ENCODE results near the gene ERGIC1.
"Not testable (repeated sequence)": the region's sequence is repeated elsewhere in the genome, so short reads cannot be mapped to it uniquely, and the experiment has no call there.

The ERGIC1 gene

DNA sequence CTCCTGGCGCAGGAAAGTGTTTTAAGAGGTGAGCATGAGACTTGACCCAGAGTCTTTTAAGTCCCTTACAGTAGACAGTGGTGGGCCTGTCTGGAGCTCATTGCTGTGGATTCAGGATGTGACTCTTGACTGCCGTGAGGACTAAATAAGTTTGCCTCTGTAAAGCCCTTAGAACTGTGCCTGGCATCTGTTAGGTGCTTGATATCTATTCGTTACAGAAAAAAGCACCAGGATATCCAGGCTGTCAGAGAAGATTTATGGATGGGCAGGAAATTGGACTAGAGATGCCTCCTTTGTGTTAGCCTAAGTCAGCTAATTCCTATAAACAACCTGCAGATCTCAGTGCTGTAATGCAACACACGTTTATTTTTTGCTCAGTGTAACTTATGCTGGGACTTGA is 12.6 kb downstream of the ERGIC1 start:
- Histone ChIP-seq H3K27me3 (replicated peaks; ENCODE audit: insufficient read depth, low read length) (no peaks in the 10 kb centered on the region), H3F3A (ENCODE audit: insufficient read depth, low read length) (no peaks in the 10 kb centered on the region), H2AFZ (ENCODE audit: low read length) (no peak overlapping the region), H3K9me2 (replicated peaks; ENCODE audit: insufficient read depth, low read length) (no peaks in the 10 kb centered on the region), H3K9ac (ENCODE audit: low read length) (no peak overlapping the region), H4K20me1 (ENCODE audit: insufficient read depth, low read length) (peaks cover 76% of the 10 kb centered on the region), H3K4me1 (ENCODE audit: low read length) (no peaks in the 10 kb centered on the region), H3K79me2 (ENCODE audit: low read length) (peaks cover 100% of the 10 kb centered on the region), H3K4me3 (ENCODE audit: low read length) (no peak overlapping the region), H3K36me3 (replicated peaks; ENCODE audit: insufficient read depth, low read length) (no peaks in the 10 kb centered on the region), H3K9me3 (replicated peaks; ENCODE audit: insufficient read depth, low read length) (no peaks in the 10 kb centered on the region), H3K4me2 (ENCODE audit: low read depth, low read length) (no peak overlapping the region), H3K27ac (ENCODE audit: low read length) (no peak overlapping the region)
- TF ChIP-seq EZH2 (optimal IDR thresholded peaks at IDR 0.05; ENCODE audit: low read depth, low read length) (no peak), EZH2phosphoT487 (IDR thresholded peaks at IDR 0.05; ENCODE audit: low read length) (no peak)
- TF ChIP-seq, protein P1, sequence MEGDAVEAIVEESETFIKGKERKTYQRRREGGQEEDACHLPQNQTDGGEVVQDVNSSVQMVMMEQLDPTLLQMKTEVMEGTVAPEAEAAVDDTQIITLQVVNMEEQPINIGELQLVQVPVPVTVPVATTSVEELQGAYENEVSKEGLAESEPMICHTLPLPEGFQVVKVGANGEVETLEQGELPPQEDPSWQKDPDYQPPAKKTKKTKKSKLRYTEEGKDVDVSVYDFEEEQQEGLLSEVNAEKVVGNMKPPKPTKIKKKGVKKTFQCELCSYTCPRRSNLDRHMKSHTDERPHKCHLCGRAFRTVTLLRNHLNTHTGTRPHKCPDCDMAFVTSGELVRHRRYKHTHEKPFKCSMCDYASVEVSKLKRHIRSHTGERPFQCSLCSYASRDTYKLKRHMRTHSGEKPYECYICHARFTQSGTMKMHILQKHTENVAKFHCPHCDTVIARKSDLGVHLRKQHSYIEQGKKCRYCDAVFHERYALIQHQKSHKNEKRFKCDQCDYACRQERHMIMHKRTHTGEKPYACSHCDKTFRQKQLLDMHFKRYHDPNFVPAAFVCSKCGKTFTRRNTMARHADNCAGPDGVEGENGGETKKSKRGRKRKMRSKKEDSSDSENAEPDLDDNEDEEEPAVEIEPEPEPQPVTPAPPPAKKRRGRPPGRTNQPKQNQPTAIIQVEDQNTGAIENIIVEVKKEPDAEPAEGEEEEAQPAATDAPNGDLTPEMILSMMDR (IDR thresholded peaks at IDR 0.05; ENCODE audit: low read length) = no peak
- no peak for DNase-seq

DNA sequence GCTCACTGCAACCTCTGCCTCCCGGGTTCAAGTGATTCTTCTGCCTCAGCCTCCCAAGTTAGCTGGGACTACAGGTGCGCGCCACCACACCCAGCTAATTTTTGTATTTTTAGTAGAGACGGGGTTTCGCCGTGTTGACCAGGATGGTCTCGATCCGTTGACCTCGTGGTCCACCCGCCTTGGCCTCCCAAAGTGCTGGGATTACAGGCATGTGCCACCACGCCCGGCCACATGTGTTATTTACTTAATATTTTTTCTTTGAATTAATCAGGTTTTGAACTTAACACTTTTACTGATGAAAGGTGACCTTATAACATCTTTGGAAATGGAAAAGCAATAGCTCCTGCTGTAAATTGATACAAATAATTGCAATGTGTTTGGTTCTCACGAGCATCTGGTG is 13.5 kb downstream of the ERGIC1 start:
- peaks cover 100% of the 10 kb centered on the region for H3K79me2 ChIP-seq (ENCODE audit: low read length)
- H2AFZ ChIP-seq (ENCODE audit: low read length); H3K27me3 ChIP-seq (replicated peaks; ENCODE audit: insufficient read depth, low read length); H3K4me3 ChIP-seq (ENCODE audit: low read length); H3K4me2 ChIP-seq (ENCODE audit: low read depth, low read length); DNase-seq; H3K27ac ChIP-seq (ENCODE audit: low read length); H3K4me1 ChIP-seq (ENCODE audit: low read length); H3K36me3 ChIP-seq (replicated peaks; ENCODE audit: insufficient read depth, low read length); H3K9ac ChIP-seq (ENCODE audit: low read length); H3F3A ChIP-seq (ENCODE audit: insufficient read depth, low read length); H3K9me3 ChIP-seq (replicated peaks; ENCODE audit: insufficient read depth, low read length); H3K9me2 ChIP-seq (replicated peaks; ENCODE audit: insufficient read depth, low read length): not testable (repeated sequence)
- H4K20me1 ChIP-seq (ENCODE audit: insufficient read depth, low read length) = peaks cover 78% of the 10 kb centered on the region

DNA sequence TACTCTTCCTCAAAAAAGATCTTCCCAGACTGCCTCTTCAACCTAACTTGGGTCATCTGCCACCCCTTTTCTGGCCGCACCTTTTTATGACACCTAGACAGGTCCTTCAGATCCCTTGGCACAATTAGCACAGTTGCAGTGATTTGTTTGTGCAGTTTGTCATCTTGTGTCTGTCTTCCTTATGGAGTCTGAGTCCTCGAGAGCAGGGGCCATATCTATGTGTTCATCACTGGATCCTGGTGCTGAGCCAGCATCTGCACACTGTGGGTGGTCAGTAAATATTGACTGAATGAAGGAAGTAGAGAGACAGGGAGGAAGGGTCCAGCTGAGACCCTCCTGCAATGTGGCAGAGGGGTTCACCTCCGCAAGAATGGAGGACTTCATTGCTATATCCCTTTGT is 14.4 kb downstream of the ERGIC1 start:
- no peaks in the 10 kb centered on the region for H3K9me3 ChIP-seq (replicated peaks; ENCODE audit: insufficient read depth, low read length)
- H3K36me3 ChIP-seq (replicated peaks; ENCODE audit: insufficient read depth, low read length) = no peaks in the 10 kb centered on the region
- H3F3A ChIP-seq (ENCODE audit: insufficient read depth, low read length) = no peaks in the 10 kb centered on the region
- H2AFZ ChIP-seq (ENCODE audit: low read length) = no peak overlapping the region
- H3K9ac ChIP-seq (ENCODE audit: low read length) = no peak overlapping the region
- H3K79me2 ChIP-seq (ENCODE audit: low read length) = peaks cover 100% of the 10 kb centered on the region
- H3K9me2 ChIP-seq (replicated peaks; ENCODE audit: insufficient read depth, low read length) = no peaks in the 10 kb centered on the region
- no peak overlapping the region for H3K27ac ChIP-seq (ENCODE audit: low read length)
- peaks cover 82% of the 10 kb centered on the region for H4K20me1 ChIP-seq (ENCODE audit: insufficient read depth, low read length)
- no peaks in the 10 kb centered on the region for H3K4me1 ChIP-seq (ENCODE audit: low read length)
- no peak for DNase-seq
- no peak overlapping the region for H3K4me3 ChIP-seq (ENCODE audit: low read length)
- H3K4me2 ChIP-seq (ENCODE audit: low read depth, low read length) = no peak overlapping the region
- no peaks in the 10 kb centered on the region for H3K27me3 ChIP-seq (replicated peaks; ENCODE audit: insufficient read depth, low read length)
- TF ChIP-seq EZH2phosphoT487 (IDR thresholded peaks at IDR 0.05; ENCODE audit: low read length) = no peak
- TF ChIP-seq EZH2 (optimal IDR thresholded peaks at IDR 0.05; ENCODE audit: low read depth, low read length) = no peak
- TF ChIP-seq, protein P1 (IDR thresholded peaks at IDR 0.05; ENCODE audit: low read length) = no peak

DNA sequence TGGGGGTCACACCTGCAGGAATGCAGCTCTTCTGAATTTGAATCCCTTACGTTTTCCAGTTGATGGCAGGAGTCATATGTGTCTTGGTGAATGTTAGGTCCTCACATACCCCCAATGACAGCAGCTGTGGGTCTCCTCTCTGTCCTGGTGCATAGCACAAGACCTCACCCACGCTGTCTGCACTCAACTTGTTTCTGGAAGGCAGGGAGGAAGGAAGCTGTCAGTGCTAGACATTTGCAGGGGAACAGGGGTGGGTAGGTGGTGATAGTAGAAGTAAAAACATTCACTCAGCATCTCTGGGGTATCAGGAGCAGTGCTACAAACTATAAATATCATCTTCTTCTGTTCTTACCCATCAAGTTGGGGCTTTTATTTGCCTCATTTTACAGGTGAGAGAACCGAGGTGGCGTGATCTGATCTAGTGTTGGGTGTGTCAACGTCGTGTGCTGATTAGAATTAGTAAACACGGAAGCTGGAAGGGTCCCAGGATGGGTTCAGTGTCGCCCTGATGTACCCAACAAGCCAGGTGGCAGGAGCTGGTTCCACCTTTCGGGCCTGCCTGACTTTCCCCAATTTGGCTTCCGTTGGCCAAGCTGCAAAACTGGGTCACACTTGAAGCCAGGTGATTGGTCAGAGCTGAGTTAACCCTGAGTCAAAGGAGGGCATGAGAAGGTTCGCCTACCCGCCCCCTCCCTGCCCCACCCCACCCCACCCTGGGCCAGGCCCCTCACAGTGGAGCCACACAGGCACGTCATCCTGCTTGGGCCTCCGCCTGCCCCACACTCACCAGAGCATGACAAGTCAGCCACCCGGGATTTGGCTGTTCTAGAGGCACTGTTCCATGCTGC is 15.8 kb downstream of the ERGIC1 start:
- Histone ChIP-seq H3F3A (ENCODE audit: insufficient read depth, low read length) (no peaks in the 10 kb centered on the region), H3K9ac (ENCODE audit: low read length) (no peak overlapping the region), H3K36me3 (replicated peaks; ENCODE audit: insufficient read depth, low read length) (no peaks in the 10 kb centered on the region; the same call in 1 of the 2 replicates), H3K4me3 (ENCODE audit: low read length) (no peak overlapping the region), H3K9me3 (replicated peaks; ENCODE audit: insufficient read depth, low read length) (no peaks in the 10 kb centered on the region), H3K79me2 (ENCODE audit: low read length) (peaks cover 100% of the 10 kb centered on the region), H3K27me3 (replicated peaks; ENCODE audit: insufficient read depth, low read length) (no peaks in the 10 kb centered on the region), H3K27ac (ENCODE audit: low read length) (no peak overlapping the region), H3K4me1 (ENCODE audit: low read length) (no peaks in the 10 kb centered on the region), H3K4me2 (ENCODE audit: low read depth, low read length) (no peak overlapping the region), H4K20me1 (ENCODE audit: insufficient read depth, low read length) (peaks cover 81% of the 10 kb centered on the region), H3K9me2 (replicated peaks; ENCODE audit: insufficient read depth, low read length) (no peaks in the 10 kb centered on the region), H2AFZ (ENCODE audit: low read length) (no peak overlapping the region)
- no peak for TF ChIP-seq EZH2phosphoT487 (IDR thresholded peaks at IDR 0.05; ENCODE audit: low read length)
- no peak for TF ChIP-seq EZH2 (optimal IDR thresholded peaks at IDR 0.05; ENCODE audit: low read depth, low read length)
- TF ChIP-seq, protein P1 (IDR thresholded peaks at IDR 0.05; ENCODE audit: low read length) = no peak
- no peak for DNase-seq
